ENCODE data around the gene MAP3K14.
"Not testable (repeated sequence)": the region's sequence is repeated elsewhere in the genome, so short reads cannot be mapped to it uniquely, and the experiment has no call there.

The MAP3K14 gene

GRCh38 chr17:45316434-45317110, at the start of gene MAP3K14:
MAP3K14 (minus strand) TSS chr17:45317020; CDS start chr17:45290745, 26,275 bp downstream.
- peak; percentile 83 for DNase-seq

- no peak for DNase-seq
Measured at GRCh38 chr17:45366049-45366448, 49.2 kb upstream of the MAP3K14 start.

GRCh38 chr17:45364531-45365390, 47.9 kb upstream of the MAP3K14 start:
- no peak for DNase-seq

GRCh38 chr17:45363498-45363897, 46.7 kb upstream of the MAP3K14 start:
- DNase-seq: no peak

GRCh38 chr17:45361976-45362375, 45.2 kb upstream of the MAP3K14 start:
- DNase-seq: no peak

GRCh38 chr17:45361451-45361850, 44.6 kb upstream of the MAP3K14 start:
- DNase-seq: no peak

GRCh38 chr17:45357364-45357997, 40.7 kb upstream of the MAP3K14 start:
- no peak for DNase-seq

- no peak for DNase-seq
Measured at GRCh38 chr17:45355087-45355486, 38.3 kb upstream of the MAP3K14 start.

GRCh38 chr17:45353043-45353442, 36.2 kb upstream of the MAP3K14 start:
- DNase-seq: no peak

GRCh38 chr17:45351831-45352230, 35.0 kb upstream of the MAP3K14 start:
- no peak for DNase-seq

GRCh38 chr17:45347444-45347843, 30.6 kb upstream of the MAP3K14 start:
- no peak for DNase-seq

GRCh38 chr17:45346216-45347015, 29.6 kb upstream of the MAP3K14 start:
- DNase-seq: no peak

- no peak for DNase-seq
Measured at GRCh38 chr17:45345554-45346215, 28.9 kb upstream of the MAP3K14 start.

- DNase-seq: no peak
Measured at GRCh38 chr17:45345246-45345553, 28.4 kb upstream of the MAP3K14 start.

GRCh38 chr17:45343967-45344664, 27.3 kb upstream of the MAP3K14 start:
- not testable (repeated sequence) for DNase-seq

- DNase-seq: no peak
Measured at GRCh38 chr17:45342871-45343526, 26.2 kb upstream of the MAP3K14 start.

GRCh38 chr17:45342306-45342705, 25.5 kb upstream of the MAP3K14 start:
- no peak for DNase-seq

GRCh38 chr17:45341533-45342158, 24.8 kb upstream of the MAP3K14 start:
- peak; percentile 66 for DNase-seq

- no peak for DNase-seq
Measured at GRCh38 chr17:45339646-45340605, 23.1 kb upstream of the MAP3K14 start.
